ENCODE results near the gene MBD2.

The MBD2 gene

GRCh38 chr18:54173980-54174630 lies 50.4 kb downstream of the MBD2 start:
- no peak for TF ChIP-seq CTCF (IDR thresholded peaks at IDR 0.05; ENCODE audit: low read depth, low read length)
- DNase-seq (ENCODE audit: extremely low read depth, low read depth), result no peak

- no peak for TF ChIP-seq CTCF (IDR thresholded peaks at IDR 0.05; ENCODE audit: low read depth, low read length)
- DNase-seq (ENCODE audit: extremely low read depth, low read depth), result no peak
These were observed 51.2 kb downstream of the MBD2 start for GRCh38 chr18:54173250-54173649.

- no peak for DNase-seq (ENCODE audit: extremely low read depth, low read depth)
- TF ChIP-seq CTCF (IDR thresholded peaks at IDR 0.05; ENCODE audit: low read depth, low read length), result no peak
These were observed 54.8 kb downstream of the MBD2 start for GRCh38 chr18:54169431-54170403.

- TF ChIP-seq CTCF (IDR thresholded peaks at IDR 0.05; ENCODE audit: low read depth, low read length), result no peak
- no peak for DNase-seq (ENCODE audit: extremely low read depth, low read depth)
These were observed 59.0 kb downstream of the MBD2 start for GRCh38 chr18:54165450-54165849.

- no peak for DNase-seq (ENCODE audit: extremely low read depth, low read depth)
- TF ChIP-seq CTCF (IDR thresholded peaks at IDR 0.05; ENCODE audit: low read depth, low read length), result no peak
These were observed 61.0 kb downstream of the MBD2 start for GRCh38 chr18:54163453-54163852.

GRCh38 chr18:54162431-54162830 lies 62.0 kb downstream of the MBD2 start:
- no peak for DNase-seq (ENCODE audit: extremely low read depth, low read depth)
- TF ChIP-seq CTCF (IDR thresholded peaks at IDR 0.05; ENCODE audit: low read depth, low read length), result no peak

GRCh38 chr18:54161267-54161666 lies 63.2 kb downstream of the MBD2 start:
- no peak for DNase-seq (ENCODE audit: extremely low read depth, low read depth)
- TF ChIP-seq CTCF (IDR thresholded peaks at IDR 0.05; ENCODE audit: low read depth, low read length), result no peak
